Measurements from ENCODE around the gene SNX9.
A peak's percentile ranks its signal among the peaks of the same experiment; 100 is the strongest.

The SNX9 gene

DNA sequence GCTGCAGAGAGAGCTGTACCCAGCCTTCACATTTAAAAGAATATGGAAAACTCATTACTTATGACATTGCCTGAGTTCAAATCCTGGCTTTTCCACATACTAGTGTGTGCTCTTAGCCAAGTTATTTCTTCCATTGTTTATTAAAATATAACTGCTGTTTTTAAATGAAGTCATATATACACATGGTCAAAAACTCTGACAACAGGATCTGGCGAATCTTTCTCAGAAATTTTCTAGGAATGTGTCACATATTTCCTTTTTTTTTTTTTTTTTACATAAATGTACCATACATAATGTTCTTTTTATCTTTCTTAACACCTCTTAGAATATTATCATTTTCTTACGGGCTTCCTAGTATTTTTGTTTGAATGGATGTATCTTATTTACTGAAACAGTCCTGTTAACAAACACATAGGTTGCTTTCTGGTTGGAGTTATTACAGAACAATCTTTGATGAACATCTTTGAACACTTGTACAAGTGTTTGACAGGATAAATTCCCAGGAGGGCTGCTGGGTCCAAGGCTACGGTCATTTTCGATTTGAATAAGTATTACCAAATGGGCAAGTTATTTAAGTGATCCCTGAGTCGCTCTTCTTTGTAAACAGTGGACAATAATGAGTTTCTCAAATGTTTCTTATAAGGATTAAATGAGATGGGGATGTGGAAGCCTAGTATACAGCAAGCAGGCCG, 1.6 kb upstream of the SNX9 start:
- Histone ChIP-seq H3K56ac (ENCODE audit: low read length) (no peak overlapping the region), H2AK5ac (ENCODE audit: low read length) (no peak overlapping the region), H3K9ac (ENCODE audit: low read length) (no peak overlapping the region), H2BK15ac (replicated peaks; ENCODE audit: low read depth) (no peak overlapping the region), H3K36me3 (ENCODE audit: control insufficient read depth, insufficient read depth, low read length) (no peaks in the 10 kb centered on the region), H4K5ac (ENCODE audit: low read length) (no peak overlapping the region), H3K27ac (ENCODE audit: low read depth, low read length) (no peak overlapping the region), H4K8ac (ENCODE audit: low read depth, low read length) (no peak overlapping the region), H3K4me3 (ENCODE audit: low read length) (no peak overlapping the region), H2BK120ac (ENCODE audit: low read depth, low read length) (no peak overlapping the region), H3K18ac (ENCODE audit: low read length) (no peak overlapping the region), H3K4ac (ENCODE audit: low read depth, low read length) (no peak overlapping the region), H2BK5ac (ENCODE audit: low read length) (no peak overlapping the region), H3K27me3 (ENCODE audit: insufficient read depth, low read length, poor library complexity) (no peaks in the 10 kb centered on the region), H3K4me2 (ENCODE audit: low read length) (no peak overlapping the region), H3K4me1 (ENCODE audit: control insufficient read depth, low read depth, low read length) (no peaks in the 10 kb centered on the region), H3K79me2 (ENCODE audit: control insufficient read depth, insufficient read depth, low read length) (peaks cover 23% of the 10 kb centered on the region), H3K79me1 (ENCODE audit: low read length) (no peaks in the 10 kb centered on the region), H3K23ac (ENCODE audit: low read length) (no peak overlapping the region)
- no peak for DNase-seq
- WGBS (ENCODE audit: extremely low coverage, insufficient coverage, low lambda C conversion rate), result no CpG with 5 or more reads among the region's 6 CpGs

DNA sequence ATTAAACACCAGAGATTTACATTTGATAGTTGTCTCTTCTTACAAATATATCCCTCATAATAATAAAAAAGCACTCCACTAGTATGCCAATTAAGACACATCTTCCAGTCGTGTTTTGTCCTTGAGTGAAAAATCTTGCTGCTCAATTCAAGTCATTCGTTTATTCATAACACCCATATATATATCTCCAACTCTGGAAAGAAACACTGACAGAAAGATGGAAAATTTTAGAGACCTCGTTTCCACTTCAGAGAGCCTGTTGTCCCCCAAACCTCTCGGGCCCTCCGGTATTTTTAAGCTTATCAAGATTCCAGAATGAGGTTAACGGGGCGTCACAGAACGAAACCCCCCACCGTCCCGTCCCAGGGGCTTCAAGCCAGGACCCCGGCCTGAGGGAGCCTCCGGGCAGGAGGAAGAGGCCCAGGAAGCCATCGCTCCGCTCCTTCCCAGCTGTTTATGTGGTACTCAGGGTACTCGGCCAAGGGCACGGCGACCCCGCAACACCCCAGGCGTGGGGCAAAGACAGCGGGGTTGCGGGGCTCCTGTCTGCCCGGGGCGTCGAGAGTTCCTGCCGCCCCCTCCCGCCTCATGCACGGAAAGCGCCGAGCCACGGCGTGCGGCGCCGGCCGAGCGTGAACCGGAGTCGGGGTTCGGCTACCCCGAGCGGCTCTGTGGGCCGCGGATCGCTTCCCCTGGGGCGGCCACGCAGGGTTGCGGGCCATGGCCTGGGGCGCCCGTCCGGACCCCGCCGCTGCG, 623 bp upstream of the SNX9 start:
- Histone ChIP-seq H3K56ac (ENCODE audit: low read length) (peak overlapping the region; percentile 86), H2BK5ac (ENCODE audit: low read length) (no peak overlapping the region), H3K4ac (ENCODE audit: low read depth, low read length) (peak overlapping the region; percentile 46), H2BK120ac (ENCODE audit: low read depth, low read length) (peak overlapping the region; percentile 69), H3K4me1 (ENCODE audit: control insufficient read depth, low read depth, low read length) (no peaks in the 10 kb centered on the region), H3K36me3 (ENCODE audit: control insufficient read depth, insufficient read depth, low read length) (no peaks in the 10 kb centered on the region), H3K18ac (ENCODE audit: low read length) (peak overlapping the region; percentile 99), H3K27me3 (ENCODE audit: insufficient read depth, low read length, poor library complexity) (no peaks in the 10 kb centered on the region), H4K8ac (ENCODE audit: low read depth, low read length) (no peak overlapping the region), H3K4me2 (ENCODE audit: low read length) (peak overlapping the region; percentile 66), H3K27ac (ENCODE audit: low read depth, low read length) (no peak overlapping the region), H3K79me2 (ENCODE audit: control insufficient read depth, insufficient read depth, low read length) (peaks cover 23% of the 10 kb centered on the region), H2AK5ac (ENCODE audit: low read length) (no peak overlapping the region), H3K9ac (ENCODE audit: low read length) (peak overlapping the region; percentile 87), H3K79me1 (ENCODE audit: low read length) (no peaks in the 10 kb centered on the region), H4K5ac (ENCODE audit: low read length) (no peak overlapping the region), H3K23ac (ENCODE audit: low read length) (no peak overlapping the region), H3K4me3 (ENCODE audit: low read length) (peak overlapping the region; percentile 45), H2BK15ac (replicated peaks; ENCODE audit: low read depth) (no peak overlapping the region)
- DNase-seq, result no peak
- WGBS (ENCODE audit: extremely low coverage, insufficient coverage, low lambda C conversion rate), result no CpG with 5 or more reads among the region's 53 CpGs

DNA sequence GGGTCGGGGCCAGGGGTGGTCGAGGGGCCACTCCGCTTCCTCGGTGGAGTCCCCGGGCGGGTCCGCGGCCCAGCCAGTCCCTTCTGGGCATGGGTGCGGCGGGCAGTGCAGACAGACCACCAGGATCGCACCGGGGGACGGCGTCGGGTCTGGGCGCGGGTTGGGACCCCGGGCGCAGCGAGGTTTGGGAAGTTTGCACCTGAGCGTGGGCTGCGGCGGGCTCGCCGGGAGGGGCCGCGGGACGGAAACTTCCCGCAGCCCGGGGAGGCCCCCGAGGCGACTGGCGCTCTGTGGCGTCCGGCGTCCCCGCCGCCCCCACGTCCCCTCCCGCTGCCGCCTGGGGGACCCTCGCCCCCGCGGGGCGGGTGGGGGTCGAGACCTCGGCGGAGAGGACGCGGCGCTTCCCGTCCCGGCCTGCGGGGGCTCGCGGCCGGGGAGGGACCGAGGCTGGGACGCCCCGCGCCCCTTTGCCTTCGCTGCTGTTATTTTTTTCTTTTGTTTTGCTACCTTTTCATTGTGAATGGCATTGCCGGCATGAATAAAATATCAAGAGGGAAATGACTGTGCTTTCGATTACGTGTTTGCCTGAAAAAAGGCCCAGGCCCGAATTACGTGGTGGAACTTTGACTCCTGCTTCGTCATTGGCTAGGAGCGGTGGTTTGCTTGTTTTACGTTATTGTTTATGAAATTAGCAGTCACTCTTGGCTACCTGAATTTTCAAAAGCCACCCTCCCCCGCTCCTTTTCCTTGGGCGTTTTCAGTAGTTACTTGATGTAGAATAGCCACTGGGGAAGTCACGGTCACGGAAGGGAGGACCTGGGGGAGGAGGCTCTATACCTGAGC, 703 bp downstream of the SNX9 start:
- no CpG with 5 or more reads among the region's 74 CpGs for WGBS (ENCODE audit: extremely low coverage, insufficient coverage, low lambda C conversion rate)
- Histone ChIP-seq H2AK5ac (ENCODE audit: low read length) (no peak overlapping the region), H3K56ac (ENCODE audit: low read length) (peak overlapping the region; percentile 92), H3K23ac (ENCODE audit: low read length) (no peak overlapping the region), H2BK15ac (replicated peaks; ENCODE audit: low read depth) (no peak overlapping the region), H2BK120ac (ENCODE audit: low read depth, low read length) (peak overlapping the region; percentile 47), H3K4me3 (ENCODE audit: low read length) (peak overlapping the region; percentile 21), H3K79me1 (ENCODE audit: low read length) (no peaks in the 10 kb centered on the region), H3K36me3 (ENCODE audit: control insufficient read depth, insufficient read depth, low read length) (no peaks in the 10 kb centered on the region), H3K27me3 (ENCODE audit: insufficient read depth, low read length, poor library complexity) (no peaks in the 10 kb centered on the region), H3K4me1 (ENCODE audit: control insufficient read depth, low read depth, low read length) (no peaks in the 10 kb centered on the region), H3K4ac (ENCODE audit: low read depth, low read length) (peak overlapping the region; percentile 93), H4K5ac (ENCODE audit: low read length) (no peak overlapping the region), H3K27ac (ENCODE audit: low read depth, low read length) (peak overlapping the region; percentile 83), H3K79me2 (ENCODE audit: control insufficient read depth, insufficient read depth, low read length) (peaks cover 27% of the 10 kb centered on the region), H3K9ac (ENCODE audit: low read length) (peak overlapping the region; percentile 88), H2BK5ac (ENCODE audit: low read length) (no peak overlapping the region), H3K4me2 (ENCODE audit: low read length) (peak overlapping the region; percentile 83), H3K18ac (ENCODE audit: low read length) (peak overlapping the region; percentile 99), H4K8ac (ENCODE audit: low read depth, low read length) (peak overlapping the region; percentile 67)
- peak; percentile 62 for DNase-seq

DNA sequence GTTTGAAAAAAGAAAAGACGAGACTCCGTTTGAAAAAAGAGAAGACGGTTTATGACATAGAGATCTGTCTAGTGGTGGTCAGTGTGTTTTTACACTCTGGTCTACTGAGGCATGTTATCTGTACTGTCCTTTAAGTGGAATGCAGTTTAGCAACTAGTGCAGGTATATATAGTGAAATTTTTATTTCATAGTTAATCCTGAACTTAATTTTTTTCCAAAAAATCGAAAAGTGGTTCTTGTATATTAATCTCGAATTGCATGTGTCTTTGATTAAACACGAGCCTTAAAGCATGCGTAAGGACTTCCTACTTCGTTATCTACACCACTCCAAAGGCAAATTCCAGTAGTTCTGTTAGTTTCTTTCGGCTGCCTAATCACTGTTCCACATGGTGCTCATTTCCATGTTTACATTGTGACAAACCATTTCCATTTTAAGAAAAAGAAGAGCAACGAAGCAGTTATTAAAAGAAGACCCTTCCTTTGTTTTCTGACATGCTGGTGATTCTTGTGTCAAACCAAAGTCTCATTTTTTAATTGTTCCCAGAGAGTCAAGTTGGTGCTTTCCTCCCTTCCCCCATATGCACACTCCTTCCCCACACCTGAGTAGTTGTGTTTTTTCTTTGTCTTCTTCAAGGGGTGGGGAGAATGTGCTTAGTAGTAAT, 2.3 kb downstream of the SNX9 start:
- DNase-seq, result no peak
- no peak overlapping the region for H2BK120ac ChIP-seq (ENCODE audit: low read depth, low read length)
- WGBS (ENCODE audit: extremely low coverage, insufficient coverage, low lambda C conversion rate), result no CpG with 5 or more reads among the region's 10 CpGs
- H3K9ac ChIP-seq (ENCODE audit: low read length), result no peak overlapping the region
- H3K27me3 ChIP-seq (ENCODE audit: insufficient read depth, low read length, poor library complexity), result no peaks in the 10 kb centered on the region
- no peak overlapping the region for H3K23ac ChIP-seq (ENCODE audit: low read length)
- no peak overlapping the region for H2BK15ac ChIP-seq (replicated peaks; ENCODE audit: low read depth)
- no peak overlapping the region for H3K4me2 ChIP-seq (ENCODE audit: low read length)
- no peak overlapping the region for H3K18ac ChIP-seq (ENCODE audit: low read length)
- no peak overlapping the region for H3K4ac ChIP-seq (ENCODE audit: low read depth, low read length)
- H3K79me1 ChIP-seq (ENCODE audit: low read length), result peaks cover 1% of the 10 kb centered on the region
- no peak overlapping the region for H3K4me3 ChIP-seq (ENCODE audit: low read length)
- H3K79me2 ChIP-seq (ENCODE audit: control insufficient read depth, insufficient read depth, low read length), result peaks cover 36% of the 10 kb centered on the region
- no peak overlapping the region for H3K56ac ChIP-seq (ENCODE audit: low read length)
- H2BK5ac ChIP-seq (ENCODE audit: low read length), result no peak overlapping the region
- peaks cover 2% of the 10 kb centered on the region for H3K4me1 ChIP-seq (ENCODE audit: control insufficient read depth, low read depth, low read length)
- H3K36me3 ChIP-seq (ENCODE audit: control insufficient read depth, insufficient read depth, low read length), result no peaks in the 10 kb centered on the region
- H2AK5ac ChIP-seq (ENCODE audit: low read length), result no peak overlapping the region
- H4K8ac ChIP-seq (ENCODE audit: low read depth, low read length), result no peak overlapping the region
- H3K27ac ChIP-seq (ENCODE audit: low read depth, low read length), result no peak overlapping the region
- no peak overlapping the region for H4K5ac ChIP-seq (ENCODE audit: low read length)

DNA sequence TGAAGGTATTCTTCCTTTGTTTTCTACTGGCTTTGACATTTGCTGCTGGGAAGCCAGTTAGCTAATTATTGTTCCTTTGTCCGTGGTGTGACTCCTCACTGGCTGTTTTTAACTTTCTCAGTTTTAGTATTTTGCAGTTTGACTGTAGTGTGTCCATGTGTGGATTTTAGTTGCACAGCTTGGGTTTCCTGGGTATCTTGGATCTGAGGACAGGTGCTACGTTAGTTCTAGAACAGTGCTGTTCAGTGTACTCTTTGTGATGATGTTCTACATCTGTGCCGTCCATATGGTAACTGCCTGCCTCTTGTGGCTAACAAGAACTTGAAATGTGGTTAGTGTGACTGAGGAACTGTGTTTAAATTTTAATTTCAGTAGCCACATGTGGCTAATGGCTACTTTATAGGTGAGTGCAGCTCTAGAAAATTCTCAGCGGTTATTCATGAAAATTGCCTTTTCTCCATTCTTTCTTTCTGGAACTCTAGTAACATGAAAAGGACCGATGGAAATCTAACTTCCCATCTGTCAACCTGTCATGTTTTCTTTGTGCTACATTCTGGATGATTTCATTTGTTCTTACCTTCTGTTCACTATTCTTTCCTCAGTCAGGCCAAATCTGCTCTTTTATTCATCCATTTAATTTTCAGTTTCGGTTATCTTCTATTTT, 7.4 kb downstream of the SNX9 start:
- H2BK5ac ChIP-seq (ENCODE audit: low read length), result peak overlapping the region; percentile 58

More for the DNA sequence above, 7.4 kb downstream of the SNX9 start:
- Histone ChIP-seq H3K79me2 (ENCODE audit: control insufficient read depth, insufficient read depth, low read length) (peaks cover 53% of the 10 kb centered on the region), H3K79me1 (ENCODE audit: low read length) (peaks cover 10% of the 10 kb centered on the region), H3K23ac (ENCODE audit: low read length) (no peak overlapping the region), H3K36me3 (ENCODE audit: control insufficient read depth, insufficient read depth, low read length) (no peaks in the 10 kb centered on the region), H3K9ac (ENCODE audit: low read length) (no peak overlapping the region), H2AK5ac (ENCODE audit: low read length) (peak overlapping the region; percentile 90), H2BK15ac (replicated peaks; ENCODE audit: low read depth) (no peak overlapping the region), H3K18ac (ENCODE audit: low read length) (no peak overlapping the region), H3K4me3 (ENCODE audit: low read length) (no peak overlapping the region), H4K5ac (ENCODE audit: low read length) (peak overlapping the region; percentile 37), H4K8ac (ENCODE audit: low read depth, low read length) (no peak overlapping the region), H3K4ac (ENCODE audit: low read depth, low read length) (no peak overlapping the region), H3K27ac (ENCODE audit: low read depth, low read length) (peak overlapping the region; percentile 8), H3K56ac (ENCODE audit: low read length) (no peak overlapping the region), H3K4me2 (ENCODE audit: low read length) (no peak overlapping the region), H3K4me1 (ENCODE audit: control insufficient read depth, low read depth, low read length) (peaks cover 19% of the 10 kb centered on the region), H3K27me3 (ENCODE audit: insufficient read depth, low read length, poor library complexity) (no peaks in the 10 kb centered on the region), H2BK120ac (ENCODE audit: low read depth, low read length) (no peak overlapping the region)
- DNase-seq, result no peak
- WGBS (ENCODE audit: extremely low coverage, insufficient coverage, low lambda C conversion rate), result no CpG with 5 or more reads among the region's 6 CpGs
